Spleen (tissue), 13 donors: ENCODE data around the gene SLC22A5. TPM values are rescaled to one million over a fixed set of nuclear protein-coding genes. Genes with fewer than 3 reads are reported as not detected.
A peak's percentile ranks its signal among the peaks of the same experiment; 100 is the strongest.

ENCODE experiments used
- DNase-seq: peaks from one replicate; pipeline ENCODE4 v3.0.0-alpha.2; 2020
- H3K27ac ChIP-seq, 8 donors: fragments of 200-600 bp; sonication (generic) in 7 of 8; 1 replicate in 4 of 8; 2 replicates in 4 of 8; pipeline versions ENCODE4 v1.5.0 to v1.8.0; 2016 to 2021; ENCODE audit warnings: inconsistent platforms in 4 of 8, mild to moderate bottlenecking in 4 of 8, moderate library complexity in 1 of 8
- H3K27me3 ChIP-seq, 7 donors: fragments of 200-600 bp; sonication (generic) in 6 of 7; replicated peaks in 1 of 7; 1 replicate in 4 of 7; 2 replicates in 3 of 7; pipeline versions ENCODE4 v1.5.0 to v1.8.0; 2016 to 2021; ENCODE audit warnings: inconsistent platforms in 3 of 7, mild to moderate bottlenecking in 1 of 7
- H3K36me3 ChIP-seq, 6 donors: fragments of 200-600 bp; sonication (generic) in 5 of 6; 1 replicate in 4 of 6; 2 replicates in 2 of 6; pipeline versions ENCODE4 v1.5.0 to v1.8.0; 2016 to 2021; ENCODE audit warnings: inconsistent platforms in 2 of 6
- H3K4me1 ChIP-seq, 6 donors: fragments of 200-600 bp; sonication (generic) in 5 of 6; 1 replicate in 3 of 6; 2 replicates in 3 of 6; pipeline versions ENCODE4 v1.5.0 to v1.8.0; 2016 to 2021; ENCODE audit warnings: inconsistent platforms in 3 of 6
- H3K4me3 ChIP-seq, 8 donors: fragments of 200-600 bp; sonication (generic) in 7 of 8; 1 replicate in 4 of 8; 2 replicates in 4 of 8; pipeline versions ENCODE4 v1.5.0 to v1.8.0; 2016 to 2021; ENCODE audit warnings: inconsistent platforms in 4 of 8, mild to moderate bottlenecking in 4 of 8, moderate library complexity in 2 of 8
- H3K9me3 ChIP-seq, 8 donors: fragments of 200-600 bp; sonication (generic) in 7 of 8; 1 replicate in 4 of 8; 2 replicates in 4 of 8; pipeline versions ENCODE4 v1.5.0 to v1.8.0; 2016 to 2021; ENCODE audit warnings: inconsistent platforms in 4 of 8
- POLR2A ChIP-seq, 3 donors: fragments of 450-650 bp; IDR thresholded peaks; one replicate each; pipeline ENCODE4 v1.5.1; 2017; ENCODE audit warnings: antibody characterized with exemption in 3 of 3, mild to moderate bottlenecking in 1 of 3
- POLR2AphosphoS5 ChIP-seq, 3 donors: sonication (generic); formaldehyde crosslinking; IDR thresholded peaks; one replicate each; pipeline ENCODE4 v1.5.1; 2017; ENCODE audit warnings: antibody characterized with exemption in 3 of 3
- WGBS, 5 donors: extraction: QIAGEN DNeasy Blood & Tissue Kit in 3 of 5; methylation state at CpG; one replicate each; pipeline versions ENCODE4 v1.1.5 to v1.1.7; 2013 to 2018; 5-methylcytosine and 5-hydroxymethylcytosine counted together
- intact Hi-C: fragments of 100-400 bp; cut with DNase I; formaldehyde crosslinking; loops from one replicate; pipeline ENCODE4 v1.15.0; 2023; ENCODE audit warnings: low total_unique reads
- long read RNA-seq, 2 donors: transcript quantifications; one replicate each; lab custom pipeline, GENCODE V29; 2026
- polyA plus RNA-seq, 3 donors: library from polyadenylated mRNA; stranded (reverse); fragments of 200-250 nt; gene quantifications; one replicate each; pipeline ENCODE4 v1.2.1, GENCODE V29; 2013
- total RNA-seq, 7 donors: library from RNA; depleted of rRNA in 3 of 7; stranded (reverse); fragments of >200 nt in 3 of 7; fragmentation: NEBNext Ultra II Directional in 4 of 7; extraction: Animal tissue kit (Norgen Biotek cat#: 25700) in 4 of 7; gene quantifications; one replicate each; pipeline versions ENCODE4 v1.1.0 to v1.2.1, GENCODE V29; 2016 to 2021
- TF ChIP-seq, protein P1 (sequence below), 11 experiments: fragments of 200-600 bp in 7 of 11; fragments of 450-650 bp in 4 of 11; sonication (generic) in 4 of 11; IDR thresholded peaks in 8 of 11; conservative IDR thresholded peaks in 3 of 11; 1 replicate in 7 of 11; 2 replicates in 4 of 11; pipeline versions ENCODE4 v1.4.0 to v1.8.0; 2016 to 2021; ENCODE audit warnings: antibody characterized with exemption in 11 of 11, inconsistent platforms in 4 of 11, mild to moderate bottlenecking in 1 of 11
- donor health status: healthy with polysubstance abuse.
- donor health status: DM: no; HTN: no; CAD: no; lungs with moderate emphysema.
- donor health status: DM: no; HTN: no; CAD: no.
- donor health status: Bipolar disorder and iron deficiency.
- donor health status: healthy.
- donor health status: DM: no; HTN: no; CAD: no.
- donor health status: DM: yes; HTN: yes; CAD: no.

The SLC22A5 gene
- total RNA-seq = 1 to 10 TPM; 5.3 to 9.2 (median 7.6) TPM
- polyA plus RNA-seq = 1 to 10 TPM; 2.4 to 2.9 (median 2.6) TPM
- long read RNA-seq, donor 1 = 0 reads
- long read RNA-seq, donor 2 = 0 reads

DNA sequence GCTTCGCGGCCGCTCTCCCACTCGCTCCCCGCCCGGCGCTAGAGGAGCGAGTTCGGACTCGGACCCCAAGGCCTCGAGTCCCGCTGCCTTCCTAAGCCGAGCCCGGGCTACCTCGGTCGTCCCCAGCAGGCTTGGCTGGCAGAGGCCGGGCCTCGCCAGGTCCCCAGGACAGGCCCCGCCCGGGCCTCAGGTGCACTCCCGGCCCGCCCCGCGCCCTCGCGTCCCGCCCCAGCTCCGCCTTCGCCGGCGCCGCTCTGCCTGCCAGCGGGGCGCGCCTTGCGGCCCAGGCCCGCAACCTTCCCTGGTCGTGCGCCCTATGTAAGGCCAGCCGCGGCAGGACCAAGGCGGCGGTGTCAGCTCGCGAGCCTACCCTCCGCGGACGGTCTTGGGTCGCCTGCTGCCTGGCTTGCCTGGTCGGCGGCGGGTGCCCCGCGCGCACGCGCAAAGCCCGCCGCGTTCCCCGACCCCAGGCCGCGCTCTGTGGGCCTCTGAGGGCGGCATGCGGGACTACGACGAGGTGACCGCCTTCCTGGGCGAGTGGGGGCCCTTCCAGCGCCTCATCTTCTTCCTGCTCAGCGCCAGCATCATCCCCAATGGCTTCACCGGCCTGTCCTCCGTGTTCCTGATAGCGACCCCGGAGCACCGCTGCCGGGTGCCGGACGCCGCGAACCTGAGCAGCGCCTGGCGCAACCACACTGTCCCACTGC, at the start of gene SLC22A5:
Gene SLC22A5 (plus strand): TSS at position 237 of the 707 bp plus-strand sequence. CDS start 263 bp downstream, at position 500.
- intact Hi-C loops = no loop called here
- Histone ChIP-seq H3K9me3 (no peaks in the 10 kb centered on the region), H3K4me1 (peaks cover 6 to 43% (median 30%) of the 10 kb centered on the region in 6 donors), H3K4me3 (peak within 1 kb of the TSS; percentile 60 to 72 (median 64)), H3K27me3 (no peaks in the 10 kb centered on the region), H3K27ac (peak within 1 kb of the TSS; percentile 68 to 88 (median 82)), H3K36me3 (peaks cover 0 to 13% (median 0%) of the 10 kb centered on the region in 6 donors)
- TF ChIP-seq POLR2A (IDR thresholded peaks at IDR 0.05) = peak in 1 of 3 donors; percentile 40
- TF ChIP-seq POLR2AphosphoS5 (IDR thresholded peaks at IDR 0.05) = peak; percentile 69 to 84 (median 81)
- TF ChIP-seq, protein P1, sequence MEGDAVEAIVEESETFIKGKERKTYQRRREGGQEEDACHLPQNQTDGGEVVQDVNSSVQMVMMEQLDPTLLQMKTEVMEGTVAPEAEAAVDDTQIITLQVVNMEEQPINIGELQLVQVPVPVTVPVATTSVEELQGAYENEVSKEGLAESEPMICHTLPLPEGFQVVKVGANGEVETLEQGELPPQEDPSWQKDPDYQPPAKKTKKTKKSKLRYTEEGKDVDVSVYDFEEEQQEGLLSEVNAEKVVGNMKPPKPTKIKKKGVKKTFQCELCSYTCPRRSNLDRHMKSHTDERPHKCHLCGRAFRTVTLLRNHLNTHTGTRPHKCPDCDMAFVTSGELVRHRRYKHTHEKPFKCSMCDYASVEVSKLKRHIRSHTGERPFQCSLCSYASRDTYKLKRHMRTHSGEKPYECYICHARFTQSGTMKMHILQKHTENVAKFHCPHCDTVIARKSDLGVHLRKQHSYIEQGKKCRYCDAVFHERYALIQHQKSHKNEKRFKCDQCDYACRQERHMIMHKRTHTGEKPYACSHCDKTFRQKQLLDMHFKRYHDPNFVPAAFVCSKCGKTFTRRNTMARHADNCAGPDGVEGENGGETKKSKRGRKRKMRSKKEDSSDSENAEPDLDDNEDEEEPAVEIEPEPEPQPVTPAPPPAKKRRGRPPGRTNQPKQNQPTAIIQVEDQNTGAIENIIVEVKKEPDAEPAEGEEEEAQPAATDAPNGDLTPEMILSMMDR (IDR thresholded peaks at IDR 0.05 in 8 of 11, conservative IDR thresholded peaks at IDR 0.05 in 3 of 11) = peak in 1 of 11 experiments; percentile 10
- 0 to 1% (median 0%) methylated on average over 27 to 83 of the region's 83 CpGs for WGBS, 5 donors
- DNase-seq = peak; percentile 93

GRCh38 chr5:132319975-132320374, 49.5 kb upstream of the SLC22A5 start:
- WGBS, 5 donors = 90 to 100% (median 97%) methylated on average over 1 of the region's 1 CpG
- Histone ChIP-seq H3K27me3 (no peaks in the 10 kb centered on the region), H3K4me3 (no peak overlapping the region), H3K36me3 (peaks cover 0 to 85% (median 2%) of the 10 kb centered on the region in 6 donors), H3K4me1 (peaks cover 0 to 10% (median 0%) of the 10 kb centered on the region in 6 donors), H3K9me3 (no peaks in the 10 kb centered on the region), H3K27ac (no peak overlapping the region)
- TF ChIP-seq POLR2AphosphoS5 (IDR thresholded peaks at IDR 0.05) (no peak), POLR2A (IDR thresholded peaks at IDR 0.05) (no peak)
- TF ChIP-seq, protein P1 (IDR thresholded peaks at IDR 0.05 in 8 of 11, conservative IDR thresholded peaks at IDR 0.05 in 3 of 11) = no peak
- intact Hi-C loops = no loop called here
- DNase-seq = no peak

GRCh38 chr5:132321109-132321721, 48.3 kb upstream of the SLC22A5 start:
- Histone ChIP-seq H3K27ac (no peak overlapping the region), H3K9me3 (no peaks in the 10 kb centered on the region), H3K27me3 (no peaks in the 10 kb centered on the region), H3K4me3 (no peak overlapping the region), H3K4me1 (peaks cover 0 to 4% (median 0%) of the 10 kb centered on the region in 6 donors), H3K36me3 (peaks cover 0 to 82% (median 2%) of the 10 kb centered on the region in 6 donors)
- 93 to 100% (median 96%) methylated on average over 2 to 3 of the region's 3 CpGs for WGBS, 5 donors
- no peak for DNase-seq
- TF ChIP-seq, protein P1 (IDR thresholded peaks at IDR 0.05 in 8 of 11, conservative IDR thresholded peaks at IDR 0.05 in 3 of 11) = no peak
- TF ChIP-seq POLR2AphosphoS5 (IDR thresholded peaks at IDR 0.05) = no peak
- no peak for TF ChIP-seq POLR2A (IDR thresholded peaks at IDR 0.05)
- intact Hi-C loops = no loop called here

- intact Hi-C loops = no loop called here
- TF ChIP-seq POLR2A (IDR thresholded peaks at IDR 0.05) (no peak), POLR2AphosphoS5 (IDR thresholded peaks at IDR 0.05) (no peak)
- TF ChIP-seq, protein P1 (IDR thresholded peaks at IDR 0.05 in 8 of 11, conservative IDR thresholded peaks at IDR 0.05 in 3 of 11) = no peak
Measured at GRCh38 chr5:132322266-132322665, 47.2 kb upstream of the SLC22A5 start.

More at GRCh38 chr5:132322266-132322665, 47.2 kb upstream of the SLC22A5 start:
- no peak overlapping the region for H3K4me3 ChIP-seq
- no peaks in the 10 kb centered on the region for H3K9me3 ChIP-seq
- DNase-seq = no peak
- H3K27me3 ChIP-seq = no peaks in the 10 kb centered on the region
- no peaks in the 10 kb centered on the region for H3K4me1 ChIP-seq
- H3K36me3 ChIP-seq = peaks cover 0 to 83% (median 2%) of the 10 kb centered on the region in 6 donors
- WGBS, 5 donors = 84 to 94% (median 88%) methylated on average over 10 to 11 of the region's 11 CpGs
- no peak overlapping the region for H3K27ac ChIP-seq
